Central memory CD8-positive, alpha-beta T cell (primary cell): ENCODE results near the gene TM4SF5.

Experiments used
- ATAC-seq: fragments of 150-1000 bp; cut with Tn5 transposase; replicated peaks from 2 replicates; pipeline ENCODE4 v1.10.0; 2022; ENCODE audit warnings: mild to moderate bottlenecking, moderate FRiP score, moderate number of reproducible peaks; ENCODE audit not compliant: poor library complexity, severe bottlenecking; ENCODE audit errors: extremely low read depth
- DNase-seq, 2 donors: peaks; one replicate each; pipeline ENCODE4 v3.0.0; 2021; ENCODE audit warnings: low spot score in 2 of 2
- H3K27ac Mint-ChIP-seq: one replicate; pipeline ENCODE4 v1.8.0; 2022; ENCODE audit warnings: low read depth, mild to moderate bottlenecking, moderate library complexity, mixed read lengths
- H3K27me3 Mint-ChIP-seq: one replicate; pipeline ENCODE4 v1.8.0; 2022; ENCODE audit warnings: mixed read lengths
- H3K36me3 Mint-ChIP-seq: one replicate; pipeline ENCODE4 v1.8.0; 2022; ENCODE audit warnings: mild to moderate bottlenecking, moderate library complexity, mixed read lengths; ENCODE audit not compliant: insufficient read depth
- H3K4me1 Mint-ChIP-seq: one replicate; pipeline ENCODE4 v1.8.0; 2022; ENCODE audit warnings: mixed read lengths
- H3K4me3 Mint-ChIP-seq: one replicate; pipeline ENCODE4 v1.8.0; 2022; ENCODE audit warnings: mild to moderate bottlenecking, moderate library complexity, mixed read lengths
- H3K9me3 Mint-ChIP-seq: one replicate; pipeline ENCODE4 v1.8.0; 2022; ENCODE audit warnings: mixed read lengths

Gene TM4SF5

DNA sequence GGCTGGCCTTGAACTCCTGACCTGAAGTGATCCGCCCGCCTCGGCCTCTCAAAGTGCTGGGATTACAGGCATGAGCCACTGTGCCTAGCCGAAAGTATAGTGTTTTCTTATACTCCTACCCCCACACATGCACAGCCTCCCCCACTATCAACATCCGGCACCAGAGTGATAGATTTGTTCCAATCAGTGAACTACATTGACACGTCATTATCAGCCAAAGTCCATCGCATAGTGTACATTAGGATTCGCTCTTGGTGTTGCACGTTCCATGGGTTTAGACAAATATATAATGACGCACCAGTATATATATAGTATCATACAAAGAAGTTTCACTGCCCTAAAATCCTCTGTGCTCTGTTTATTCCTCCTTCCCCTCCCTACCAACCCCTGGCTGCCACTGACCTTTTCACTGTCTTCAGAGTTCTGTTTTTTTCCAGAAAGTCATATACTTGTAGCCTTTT lies 11.9 kb upstream of the TM4SF5 start:
- no peak for DNase-seq
- H3K36me3 Mint-ChIP-seq, result peaks cover 2% of the 10 kb centered on the region

DNA sequence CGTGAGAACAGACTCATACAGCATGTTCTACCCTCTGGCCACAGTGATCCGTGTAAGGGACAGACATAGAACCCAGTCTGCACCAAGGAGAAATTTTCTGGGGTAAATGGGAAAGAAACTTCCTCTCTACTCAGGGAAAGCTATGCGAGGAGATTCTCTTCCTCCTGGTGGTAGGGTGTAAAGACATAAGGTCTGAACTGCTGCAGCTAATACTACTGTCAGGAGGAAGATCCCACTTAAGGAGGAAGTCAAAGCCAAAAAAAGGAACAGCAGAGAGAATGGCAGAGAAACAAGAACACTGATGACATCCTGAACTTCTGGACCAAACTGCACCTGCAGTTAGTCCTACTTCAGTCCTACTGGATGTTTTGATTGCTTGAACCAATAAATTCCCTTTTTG lies 7.1 kb upstream of the TM4SF5 start:
- Mint-ChIP-seq H3K27me3 (peaks cover 22% of the 10 kb centered on the region), H3K4me3 (no peak overlapping the region), H3K27ac (no peak overlapping the region), H3K9me3 (no peaks in the 10 kb centered on the region), H3K4me1 (no peaks in the 10 kb centered on the region), H3K36me3 (no peaks in the 10 kb centered on the region)
- DNase-seq, result no peak
- ATAC-seq, result no peak

More for the DNA sequence above, 11.9 kb upstream of the TM4SF5 start:
- Mint-ChIP-seq H3K4me3 (no peak overlapping the region), H3K27me3 (peaks cover 27% of the 10 kb centered on the region), H3K27ac (no peak overlapping the region), H3K4me1 (no peaks in the 10 kb centered on the region), H3K9me3 (no peaks in the 10 kb centered on the region)
- no peak for ATAC-seq

DNA sequence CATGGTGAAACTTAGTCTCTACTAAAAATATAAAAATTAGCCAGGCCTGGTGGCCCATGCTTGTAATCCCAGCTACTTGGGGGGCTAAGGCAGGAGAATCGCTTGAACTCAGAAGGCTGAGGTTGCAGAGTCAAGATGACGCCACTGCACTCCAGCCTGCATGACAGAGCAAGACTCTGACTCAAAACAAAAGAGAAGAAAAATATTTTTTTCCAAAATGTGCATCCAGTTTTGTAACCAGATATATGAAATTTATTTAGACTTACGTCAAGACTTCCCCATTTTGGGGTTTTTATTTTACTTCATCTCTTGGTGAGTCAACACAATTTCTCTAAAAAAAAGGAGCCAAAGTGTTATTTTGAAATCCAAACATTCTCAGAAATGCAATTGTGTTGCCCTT lies 5.5 kb upstream of the TM4SF5 start:
- Mint-ChIP-seq H3K4me3 (no peak overlapping the region), H3K9me3 (no peaks in the 10 kb centered on the region), H3K27ac (no peak overlapping the region), H3K27me3 (peaks cover 14% of the 10 kb centered on the region), H3K4me1 (no peaks in the 10 kb centered on the region), H3K36me3 (no peaks in the 10 kb centered on the region)
- ATAC-seq (no peak), DNase-seq (no peak)

DNA sequence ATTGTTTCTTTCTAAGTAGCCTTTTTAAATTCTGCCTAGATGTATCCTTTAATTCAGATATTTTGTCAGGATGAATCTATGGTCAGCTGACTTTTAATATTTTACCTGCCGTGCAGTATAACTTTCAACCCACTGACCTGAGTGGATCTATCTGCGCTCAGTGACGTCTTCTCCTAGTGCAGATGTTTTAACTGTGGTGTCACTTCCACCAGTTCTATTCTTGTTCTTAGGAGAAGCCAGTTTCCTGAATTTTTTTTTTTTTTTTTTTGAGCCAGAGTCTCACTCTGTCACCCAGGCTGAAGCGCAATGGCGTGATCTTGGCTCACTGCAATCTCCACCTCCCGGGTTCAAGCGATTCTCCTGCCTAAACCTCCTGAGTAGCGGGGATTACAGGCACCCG lies 5.0 kb upstream of the TM4SF5 start:
- ATAC-seq (no peak), DNase-seq (no peak)
- peaks cover 4% of the 10 kb centered on the region for H3K4me1 Mint-ChIP-seq
- H3K36me3 Mint-ChIP-seq, result no peaks in the 10 kb centered on the region
- H3K27ac Mint-ChIP-seq, result no peak overlapping the region
- no peak overlapping the region for H3K4me3 Mint-ChIP-seq
- H3K27me3 Mint-ChIP-seq, result peaks cover 14% of the 10 kb centered on the region
- H3K9me3 Mint-ChIP-seq, result no peaks in the 10 kb centered on the region

DNA sequence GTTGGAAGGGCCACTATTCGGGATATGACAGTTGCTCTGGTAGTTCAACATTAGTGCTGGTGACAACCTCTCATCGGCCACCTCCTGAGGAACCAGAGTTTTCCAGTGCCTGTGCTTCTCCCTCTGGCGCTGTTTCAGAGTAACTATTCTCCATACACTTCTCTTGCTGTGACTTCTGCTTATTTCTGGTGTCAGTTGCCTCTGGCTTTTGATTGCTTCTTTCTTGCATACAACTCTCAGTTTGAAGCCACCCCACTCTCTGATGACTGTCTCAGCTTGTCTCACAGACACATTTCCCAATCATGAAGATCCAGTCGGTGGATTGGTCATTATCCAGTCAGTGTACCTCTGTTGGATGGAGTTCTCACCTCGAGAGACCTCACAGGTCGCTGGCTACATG lies 3.4 kb upstream of the TM4SF5 start:
- no peak overlapping the region for H3K4me3 Mint-ChIP-seq
- no peak for ATAC-seq

DNA sequence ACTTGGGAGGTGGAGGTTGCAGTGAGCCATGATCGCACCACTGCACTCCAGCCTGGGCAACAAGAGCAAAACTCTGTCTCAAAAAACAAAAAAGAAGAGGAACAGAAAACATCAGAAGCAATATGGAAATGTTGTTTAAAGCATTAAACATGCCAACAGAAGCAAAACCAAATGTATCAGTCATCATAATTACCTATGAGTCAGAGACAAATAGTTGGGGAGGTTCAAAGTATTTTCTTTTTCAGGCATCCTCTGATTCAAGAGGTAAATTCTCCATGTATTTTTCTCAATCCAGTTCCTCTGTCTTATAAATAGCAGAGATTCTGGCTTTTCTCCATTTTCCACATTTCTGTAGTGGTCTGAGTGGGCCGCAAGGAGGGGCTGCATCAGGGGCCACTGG lies 2.1 kb upstream of the TM4SF5 start:
- Mint-ChIP-seq H3K27ac (no peak overlapping the region), H3K4me3 (no peak overlapping the region), H3K4me1 (peaks cover 7% of the 10 kb centered on the region), H3K27me3 (peaks cover 14% of the 10 kb centered on the region), H3K9me3 (no peaks in the 10 kb centered on the region), H3K36me3 (no peaks in the 10 kb centered on the region)
- DNase-seq (no peak), ATAC-seq (no peak)

More for the DNA sequence above, 3.4 kb upstream of the TM4SF5 start:
- Mint-ChIP-seq H3K27me3 (peaks cover 14% of the 10 kb centered on the region), H3K36me3 (no peaks in the 10 kb centered on the region), H3K27ac (no peak overlapping the region), H3K4me1 (peaks cover 7% of the 10 kb centered on the region), H3K9me3 (no peaks in the 10 kb centered on the region)
- DNase-seq, result no peak

DNA sequence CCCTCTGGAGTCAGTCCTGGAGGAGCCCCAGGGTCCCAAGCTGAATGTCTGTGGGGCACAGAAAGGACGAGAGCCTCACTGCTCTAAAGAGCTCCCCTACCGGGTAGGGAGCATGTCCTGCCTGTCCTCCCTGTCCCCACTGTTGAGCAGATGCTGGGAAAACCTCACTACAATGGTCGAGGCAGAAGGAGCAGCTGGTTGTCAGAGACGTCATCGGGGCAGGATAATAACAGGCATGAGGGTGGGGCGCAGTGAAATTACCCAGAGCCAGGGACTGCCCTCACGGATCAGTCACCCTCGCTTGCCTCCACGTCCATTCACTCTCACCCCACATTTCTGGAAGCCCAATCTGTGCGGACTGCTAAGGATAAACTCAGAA lies 538 bp downstream of the TM4SF5 start:
- peaks cover 7% of the 10 kb centered on the region for H3K4me1 Mint-ChIP-seq
- no peak overlapping the region for H3K27ac Mint-ChIP-seq
- ATAC-seq (no peak), DNase-seq (no peak)
- H3K4me3 Mint-ChIP-seq, result no peak overlapping the region
- H3K9me3 Mint-ChIP-seq, result no peaks in the 10 kb centered on the region
- peaks cover 14% of the 10 kb centered on the region for H3K27me3 Mint-ChIP-seq
- no peaks in the 10 kb centered on the region for H3K36me3 Mint-ChIP-seq

DNA sequence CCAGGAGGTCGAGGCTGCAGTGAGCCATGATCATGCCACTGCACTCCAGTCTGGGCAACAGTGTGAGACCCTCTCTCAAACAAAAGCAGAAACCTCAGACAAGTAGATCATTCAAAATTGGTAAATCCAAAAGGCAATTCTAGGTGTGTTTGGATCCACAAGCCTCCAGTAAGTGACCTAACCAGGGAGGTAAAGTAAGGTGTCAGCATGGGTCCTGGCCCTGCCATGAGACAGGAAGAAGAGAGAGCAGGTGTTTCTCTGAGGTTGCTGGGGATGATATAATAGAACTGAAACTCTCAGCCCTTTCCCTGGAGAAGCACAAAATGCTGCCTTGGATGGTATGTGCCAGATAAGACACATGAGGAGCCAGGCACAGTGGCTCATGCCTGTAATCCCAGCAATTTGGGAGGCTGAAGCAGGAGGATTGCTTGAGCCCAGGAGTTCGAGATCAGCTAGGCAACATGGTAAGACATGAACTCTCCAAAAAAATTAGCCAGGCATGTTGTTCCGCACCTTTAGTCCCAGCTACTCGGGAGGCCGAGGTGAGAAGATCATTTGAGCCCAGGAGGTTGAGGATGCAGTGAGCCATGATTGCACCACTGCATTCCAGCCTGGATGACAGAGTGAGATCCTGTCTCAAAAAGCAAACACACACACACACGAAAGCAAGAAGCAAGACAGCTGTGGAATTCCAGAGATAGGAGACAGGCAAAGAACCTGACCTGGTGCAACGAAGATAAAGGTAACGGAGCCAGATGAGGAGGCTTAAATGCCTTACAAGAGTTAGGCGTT lies 6.5 kb downstream of the TM4SF5 start:
- Mint-ChIP-seq H3K4me3 (no peak overlapping the region), H3K9me3 (no peaks in the 10 kb centered on the region), H3K27me3 (peaks cover 32% of the 10 kb centered on the region), H3K27ac (no peak overlapping the region), H3K4me1 (peaks cover 7% of the 10 kb centered on the region), H3K36me3 (peaks cover 2% of the 10 kb centered on the region)
- DNase-seq, result no peak
- no peak for ATAC-seq

DNA sequence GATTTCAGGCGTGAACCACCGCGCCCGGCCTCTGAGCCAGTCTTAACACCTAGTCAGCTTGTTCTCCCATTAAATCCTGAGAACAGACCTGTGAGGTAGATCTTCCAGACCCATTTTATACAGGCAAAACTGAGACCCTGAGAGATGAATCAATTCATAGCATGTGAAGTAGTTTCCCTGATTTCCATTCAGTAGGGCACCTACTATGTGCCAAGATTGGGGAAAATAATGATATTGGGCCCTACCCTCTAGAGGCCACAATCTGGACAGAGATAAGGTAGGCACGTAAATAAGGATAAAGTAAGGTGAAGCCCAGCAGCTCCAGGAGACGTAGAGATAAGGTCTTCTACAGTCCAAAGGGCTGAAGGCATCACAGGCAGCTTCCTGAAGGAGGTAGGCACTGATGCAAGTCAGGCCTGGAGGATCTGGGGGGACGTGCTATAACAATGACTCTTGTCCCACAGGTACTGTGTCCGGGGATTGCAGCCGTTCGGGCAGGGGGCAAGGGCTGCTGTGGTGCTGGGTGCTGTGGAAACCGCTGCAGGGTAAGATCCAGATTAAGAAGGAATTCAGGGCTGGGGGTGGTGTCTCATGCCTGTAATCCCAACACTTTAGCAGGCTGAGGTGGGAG lies 8.8 kb downstream of the TM4SF5 start:
- peaks cover 10% of the 10 kb centered on the region for H3K4me1 Mint-ChIP-seq
- no peaks in the 10 kb centered on the region for H3K9me3 Mint-ChIP-seq
- peaks cover 2% of the 10 kb centered on the region for H3K36me3 Mint-ChIP-seq
- H3K27me3 Mint-ChIP-seq, result peaks cover 54% of the 10 kb centered on the region
- no peak overlapping the region for H3K4me3 Mint-ChIP-seq
- no peak for ATAC-seq
- no peak for DNase-seq
- H3K27ac Mint-ChIP-seq, result no peak overlapping the region

DNA sequence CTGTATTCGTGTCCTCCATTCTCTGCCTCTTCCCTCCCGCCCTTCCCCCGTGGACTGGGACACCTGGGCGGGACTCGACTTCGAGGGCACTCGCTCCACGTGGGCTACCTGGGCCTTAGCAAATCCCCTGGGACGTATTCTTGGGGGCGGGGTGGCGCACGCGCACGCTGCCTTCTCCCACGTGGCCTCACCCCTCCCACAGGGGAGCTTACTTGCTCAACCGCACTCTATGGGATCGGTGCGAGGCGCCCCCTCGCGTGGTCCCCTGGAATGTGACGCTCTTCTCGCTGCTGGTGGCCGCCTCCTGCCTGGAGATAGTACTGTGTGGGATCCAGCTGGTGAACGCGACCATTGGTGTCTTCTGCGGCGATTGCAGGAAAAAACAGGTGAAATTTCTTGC lies 11.0 kb downstream of the TM4SF5 start:
- no peak overlapping the region for H3K27ac Mint-ChIP-seq
- peaks cover 69% of the 10 kb centered on the region for H3K27me3 Mint-ChIP-seq
- H3K4me3 Mint-ChIP-seq, result no peak overlapping the region
- ATAC-seq, result no peak
- DNase-seq, result no peak
- H3K36me3 Mint-ChIP-seq, result peaks cover 2% of the 10 kb centered on the region
- H3K4me1 Mint-ChIP-seq, result peaks cover 24% of the 10 kb centered on the region
- no peaks in the 10 kb centered on the region for H3K9me3 Mint-ChIP-seq

DNA sequence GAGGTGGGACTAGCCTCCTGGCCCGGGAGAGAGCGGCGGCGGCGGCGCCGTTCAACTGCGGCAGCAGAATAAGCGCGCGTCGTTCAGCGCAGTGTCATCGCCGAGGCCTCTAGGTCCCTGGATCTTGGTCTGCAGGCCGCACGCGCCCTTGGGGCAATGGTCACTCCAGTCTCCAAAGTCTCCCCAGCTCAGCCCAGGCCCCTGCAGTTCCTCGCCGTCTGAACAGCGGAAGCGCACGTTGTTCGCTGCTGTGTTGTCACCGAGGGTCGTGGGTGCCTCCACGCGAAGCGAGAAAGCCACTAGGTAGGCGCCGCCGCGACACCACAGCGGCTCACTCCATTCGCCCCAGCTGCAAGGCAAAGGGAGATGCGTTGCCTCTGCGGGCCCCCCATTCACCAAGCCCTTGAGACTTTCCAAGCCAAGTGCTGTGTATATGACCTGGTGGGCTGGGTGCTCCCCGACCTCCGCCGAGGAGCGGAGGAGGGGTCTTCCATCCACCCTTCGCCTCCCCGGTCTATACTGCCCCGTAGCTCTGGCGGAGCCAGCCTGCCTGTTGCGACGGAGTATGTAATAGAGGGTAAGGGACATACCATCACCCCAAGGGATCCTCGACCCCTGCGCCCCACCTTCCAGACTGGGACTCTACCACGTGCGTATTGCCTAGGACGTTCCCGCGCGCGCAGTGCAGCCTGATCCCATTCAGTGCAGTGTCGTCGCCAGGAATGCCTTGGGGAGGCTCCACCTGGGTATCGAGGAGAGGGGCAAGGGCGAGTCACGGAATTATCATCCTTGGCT lies 13.8 kb downstream of the TM4SF5 start:
- Mint-ChIP-seq H3K36me3 (peaks cover 7% of the 10 kb centered on the region), H3K4me1 (peaks cover 27% of the 10 kb centered on the region), H3K9me3 (no peaks in the 10 kb centered on the region), H3K27me3 (peaks cover 53% of the 10 kb centered on the region), H3K27ac (no peak overlapping the region), H3K4me3 (no peak overlapping the region)
- ATAC-seq, result no peak
- no peak for DNase-seq

DNA sequence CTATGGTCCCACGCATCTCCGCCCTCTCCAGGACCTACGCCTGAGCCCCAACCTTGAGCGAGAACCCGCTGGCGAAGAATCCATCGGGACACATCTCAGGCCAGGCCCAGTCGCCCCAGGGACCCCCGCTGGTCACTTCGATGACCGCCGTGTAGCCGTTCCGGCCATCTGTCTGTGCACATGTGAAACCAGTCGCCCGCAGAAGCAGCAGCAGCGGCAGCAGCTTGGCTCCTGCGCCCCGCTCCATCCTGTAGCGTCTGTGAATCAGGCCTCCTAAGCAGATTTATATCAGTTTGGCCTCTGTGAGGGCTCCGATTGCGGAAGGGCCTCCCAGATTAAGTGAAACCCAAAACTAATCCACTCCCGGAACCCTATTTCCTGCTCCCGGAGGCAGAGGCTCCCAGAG lies 14.4 kb downstream of the TM4SF5 start, which contains the start of gene VMO1:
Gene VMO1 (minus strand): TSS at position 259 of the 406 bp plus-strand sequence. CDS start 12 bp downstream, at position 247.
- no peaks in the 10 kb centered on the region for H3K9me3 Mint-ChIP-seq
- H3K4me3 Mint-ChIP-seq, result no peak within 1 kb of the TSS
- peaks cover 33% of the 10 kb centered on the region for H3K4me1 Mint-ChIP-seq
- peaks cover 6% of the 10 kb centered on the region for H3K36me3 Mint-ChIP-seq
- no peak within 1 kb of the TSS for H3K27ac Mint-ChIP-seq
- DNase-seq (no peak), ATAC-seq (no peak)
- H3K27me3 Mint-ChIP-seq, result peaks cover 48% of the 10 kb centered on the region
